GM19455 (cell line): ENCODE results near the gene FGGY.
"Not testable (repeated sequence)": the region's sequence is repeated elsewhere in the genome, so short reads cannot be mapped to it uniquely, and the experiment has no call there.

Source experiments
- ATAC-seq: cut with Tn5 transposase; IDR thresholded peaks from one replicate; pipeline ENCODE4 v1.9.1; 2021; ENCODE audit not compliant: unreplicated experiment

The FGGY gene

GRCh38 chr1:59433440-59433813, 136.5 kb downstream of the FGGY start:
- ATAC-seq = no peak

- no peak for ATAC-seq
Measured at GRCh38 chr1:59434336-59434735, 137.4 kb downstream of the FGGY start.

GRCh38 chr1:59436637-59437036, 139.7 kb downstream of the FGGY start:
- no peak for ATAC-seq

- no peak for ATAC-seq
Measured at GRCh38 chr1:59438058-59438560, 141.2 kb downstream of the FGGY start.

- ATAC-seq = no peak
Measured at GRCh38 chr1:59442492-59442891, 145.6 kb downstream of the FGGY start.

GRCh38 chr1:59443310-59443709, 146.4 kb downstream of the FGGY start:
- no peak for ATAC-seq

- no peak for ATAC-seq
Measured at GRCh38 chr1:59444520-59444919, 147.6 kb downstream of the FGGY start.

GRCh38 chr1:59445040-59445439, 148.1 kb downstream of the FGGY start:
- ATAC-seq = no peak

- no peak for ATAC-seq
Measured at GRCh38 chr1:59446257-59446901, 149.5 kb downstream of the FGGY start.

GRCh38 chr1:59452026-59452425, 155.1 kb downstream of the FGGY start:
- no peak for ATAC-seq

GRCh38 chr1:59452559-59452958, 155.7 kb downstream of the FGGY start:
- no peak for ATAC-seq

- no peak for ATAC-seq
Measured at GRCh38 chr1:59453297-59453968, 156.5 kb downstream of the FGGY start.

- no peak for ATAC-seq
Measured at GRCh38 chr1:59455206-59455605, 158.3 kb downstream of the FGGY start.

GRCh38 chr1:59457786-59458185, 160.9 kb downstream of the FGGY start:
- ATAC-seq = no peak

- ATAC-seq = no peak
Measured at GRCh38 chr1:59458884-59459283, 162.0 kb downstream of the FGGY start.

GRCh38 chr1:59462942-59463341, 166.0 kb downstream of the FGGY start:
- not testable (repeated sequence) for ATAC-seq

GRCh38 chr1:59465478-59465877, 168.6 kb downstream of the FGGY start:
- not testable (repeated sequence) for ATAC-seq

- ATAC-seq = no peak
Measured at GRCh38 chr1:59468828-59469428, 172.0 kb downstream of the FGGY start.

GRCh38 chr1:59471991-59472570, 175.2 kb downstream of the FGGY start:
- ATAC-seq = not testable (repeated sequence)

GRCh38 chr1:59473831-59474230, 176.9 kb downstream of the FGGY start:
- ATAC-seq = no peak

GRCh38 chr1:59474496-59474895, 177.6 kb downstream of the FGGY start:
- ATAC-seq = no peak

- no peak for ATAC-seq
Measured at GRCh38 chr1:59475737-59476136, 178.8 kb downstream of the FGGY start.
